Measurements from ENCODE around the gene SLC35F3.

DNA sequence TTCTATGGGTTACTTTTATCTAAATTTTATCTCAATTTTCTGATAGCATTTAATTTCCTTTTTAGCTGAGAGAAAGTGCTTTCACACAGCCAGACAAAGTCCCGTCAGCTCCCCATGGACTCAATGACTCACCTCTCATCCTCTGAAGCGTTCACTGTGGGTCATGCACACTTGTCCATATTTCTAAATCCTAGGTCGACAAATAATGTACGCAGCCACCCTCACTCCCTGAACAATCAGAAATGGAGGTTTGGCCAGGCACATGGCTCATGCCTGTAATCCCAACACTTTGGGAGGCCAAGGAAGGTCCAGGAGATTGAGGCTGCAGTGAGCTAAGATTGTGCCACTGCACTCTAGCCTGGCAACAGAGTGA lies 426.4 kb downstream of the SLC35F3 start:
- no peak for TF ChIP-seq MAX (CRISPR knock-in tag; IDR thresholded peaks at IDR 0.05)
- TF ChIP-seq JUN (CRISPR knock-in tag; IDR thresholded peaks at IDR 0.05), result no peak
